K562 (cell line): ENCODE measurements around the gene GAB4.

Experiments used
- CHD1 ChIP-seq: fragments of 200-600 bp; sonication (generic); IDR thresholded peaks from one replicate; pipeline ENCODE4 v1.6.1; 2012; ENCODE audit warnings: mild to moderate bottlenecking, moderate library complexity, low read length, inconsistent platforms
- CREB1 ChIP-seq, 2 experiments: sonication (generic) in 1 of 2; formaldehyde crosslinking in 1 of 2; IDR thresholded peaks; 2 replicates each; pipeline versions ENCODE4 v1.6.1 to v1.8.0; 2012 to 2022; ENCODE audit warnings: inconsistent platforms in 1 of 2, mild to moderate bottlenecking in 1 of 2, missing genetic modification reagents in 1 of 2, moderate library complexity in 1 of 2
- CTCF ChIP-seq, 3 experiments: IDR thresholded peaks in 2 of 3; conservative IDR thresholded peaks in 1 of 3; 2 replicates each; pipeline ENCODE4 v1.5.1; 2011 to 2012; ENCODE audit warnings: low read length in 3 of 3, mild to moderate bottlenecking in 3 of 3, control low read depth in 2 of 3, improper control_type of control experiment in 1 of 3, inconsistent platforms in 1 of 3, low read depth in 1 of 3, mixed read lengths in 1 of 3, moderate library complexity in 1 of 3; ENCODE audit not compliant: insufficient read depth in 2 of 3
- MTA1 ChIP-seq: fragments of 450-650 bp; IDR thresholded peaks from 2 replicates; pipeline ENCODE4 v1.6.1; 2017; ENCODE audit warnings: borderline replicate concordance
- RAD21 ChIP-seq, 2 experiments: fragments of 250-450 bp in 1 of 2; fragments of 450-650 bp in 1 of 2; sonication (Bioruptor Pico) in 1 of 2; formaldehyde crosslinking in 1 of 2; IDR thresholded peaks in 1 of 2; conservative IDR thresholded peaks in 1 of 2; 2 replicates each; pipeline versions ENCODE4 v1.4.0 to v1.8.0; 2020 to 2022; ENCODE audit warnings: mild to moderate bottlenecking in 2 of 2, moderate library complexity in 1 of 2
- SETDB1 ChIP-seq: IDR thresholded peaks from one replicate; pipeline ENCODE4 v1.6.1; 2012; ENCODE audit warnings: low read length, control low read depth, inconsistent platforms
- ZBTB40 ChIP-seq, 2 experiments: fragments of 450-650 bp in 1 of 2; sonication (generic) in 1 of 2; formaldehyde crosslinking in 1 of 2; IDR thresholded peaks; 2 replicates each; pipeline versions ENCODE4 v1.7.1 to v1.9.0; 2016 to 2022; ENCODE audit warnings: inconsistent platforms in 1 of 2, mild to moderate bottlenecking in 1 of 2, missing genetic modification reagents in 1 of 2
- ZNF121 ChIP-seq: sonication (generic); formaldehyde crosslinking; conservative IDR thresholded peaks from 2 replicates; pipeline ENCODE4 v1.8.0; 2022; ENCODE audit warnings: missing genetic modification reagents
- ZNF639 ChIP-seq, 2 experiments: fragments of 200-800 bp in 1 of 2; sonication (Bioruptor generic) in 1 of 2; sonication (generic) in 1 of 2; formaldehyde crosslinking in 1 of 2; IDR thresholded peaks in 1 of 2; conservative IDR thresholded peaks in 1 of 2; 2 replicates each; pipeline versions ENCODE4 v1.5.0 to v1.6.1; 2016 to 2020; ENCODE audit warnings: missing compliant biosample characterization in 1 of 2, missing genetic modification characterization in 1 of 2, missing genetic modification reagents in 1 of 2

GRCh38 chr22:16987822-16988221 is 20.2 kb downstream of the GAB4 start:
- TF ChIP-seq SETDB1 (no peak), ZNF639 (CRISPR knock-in tag; conservative IDR thresholded peaks at IDR 0.05 in 1 of 2, IDR thresholded peaks at IDR 0.05 in 1 of 2) (no peak), CTCF (IDR thresholded peaks at IDR 0.05 in 2 of 3, conservative IDR thresholded peaks at IDR 0.05 in 1 of 3; ENCODE audit: insufficient read depth in 2 of 3, low read depth in 1 of 3, low read length in 3 of 3) (no peak), CHD1 (no peak), RAD21 (CRISPR knock-in tag; conservative IDR thresholded peaks at IDR 0.05 in 1 of 2, IDR thresholded peaks at IDR 0.05 in 1 of 2) (no peak), MTA1 (no peak), ZBTB40 (IDR thresholded peaks at IDR 0.05) (no peak), ZBTB40 (CRISPR knock-in tag; IDR thresholded peaks at IDR 0.05) (no peak), ZNF121 (no peak), CREB1 (IDR thresholded peaks at IDR 0.05) (no peak), CREB1 (CRISPR knock-in tag; IDR thresholded peaks at IDR 0.05) (no peak)
